ENCODE results near the gene FCHSD2. TPM values are rescaled to one million over a fixed set of nuclear protein-coding genes. Genes with fewer than 3 reads are reported as not detected.

FCHSD2 gene
- total and polyA plus RNA-seq, 2 of the 13 experiments (the other 11 are each of a cell fraction or from before 2014, with no cell fraction given) = 20.5 to 24.8 TPM

- peak; percentile 90 for TF ChIP-seq ZNF136 (CRISPR knock-in tag; IDR thresholded peaks at IDR 0.05; ENCODE audit: low read depth)
- TF ChIP-seq UBTF (CRISPR knock-in tag; IDR thresholded peaks at IDR 0.05) = peak; percentile 58
- TF ChIP-seq ZNF460 (CRISPR knock-in tag; IDR thresholded peaks at IDR 0.05; ENCODE audit: borderline replicate concordance) = no peak; the same call in 1 of the 2 replicates
- no peak for TF ChIP-seq ELK4 (CRISPR knock-in tag; IDR thresholded peaks at IDR 0.05; ENCODE audit: borderline replicate concordance)
- TF ChIP-seq PPARG (CRISPR knock-in tag; conservative IDR thresholded peaks at IDR 0.05) = peak; percentile 20; the same call in 1 of the 2 replicates
- TF ChIP-seq TOPORS (CRISPR knock-in tag; IDR thresholded peaks at IDR 0.05) = no peak
- TF ChIP-seq GLI4 (CRISPR knock-in tag; IDR thresholded peaks at IDR 0.05; ENCODE audit: borderline replicate concordance) = peak; percentile 88; the same call in 1 of the 2 replicates
- TF ChIP-seq RCOR2 (CRISPR knock-in tag; IDR thresholded peaks at IDR 0.05) = no peak
- TF ChIP-seq ZNF329 (CRISPR knock-in tag; IDR thresholded peaks at IDR 0.05; ENCODE audit: low read depth) = no peak
- TF ChIP-seq THAP9 (CRISPR knock-in tag; IDR thresholded peaks at IDR 0.05; ENCODE audit: borderline replicate concordance) = peak; percentile 76; the same call in 1 of the 2 replicates
- no peak for TF ChIP-seq ZNF549 (CRISPR knock-in tag; IDR thresholded peaks at IDR 0.05)
- no peak for TF ChIP-seq ZNF816 (CRISPR knock-in tag; IDR thresholded peaks at IDR 0.05; ENCODE audit: borderline replicate concordance)
- TF ChIP-seq ZNF646 (CRISPR knock-in tag; IDR thresholded peaks at IDR 0.05) = no peak
- TF ChIP-seq ZNF317 (CRISPR knock-in tag; IDR thresholded peaks at IDR 0.05) = no peak
These were observed 348.4 kb downstream of the FCHSD2 start, which contains the start of gene STARD10 (continued) for GRCh38 chr11:72793425-72794367.
